DND-41 (cell line): ENCODE data around the gene CCNYL1.

Source experiments
- EZH2 ChIP-seq: IDR thresholded peaks from 3 replicates; pipeline ENCODE4 v1.6.1; 2012; ENCODE audit warnings: borderline replicate concordance, low read depth, mild to moderate bottlenecking, moderate library complexity, low read length, inconsistent platforms; ENCODE audit not compliant: severe bottlenecking
- TF ChIP-seq, protein P1 (sequence below): IDR thresholded peaks from 2 replicates; pipeline ENCODE4 v1.5.1; 2012; ENCODE audit warnings: borderline replicate concordance, low read length, moderate library complexity, mild to moderate bottlenecking; ENCODE audit not compliant: poor library complexity, severe bottlenecking; ENCODE audit errors: extremely low read depth

GRCh38 chr2:207710814-207711740, at the start of gene CCNYL1:
- TF ChIP-seq, protein P1, sequence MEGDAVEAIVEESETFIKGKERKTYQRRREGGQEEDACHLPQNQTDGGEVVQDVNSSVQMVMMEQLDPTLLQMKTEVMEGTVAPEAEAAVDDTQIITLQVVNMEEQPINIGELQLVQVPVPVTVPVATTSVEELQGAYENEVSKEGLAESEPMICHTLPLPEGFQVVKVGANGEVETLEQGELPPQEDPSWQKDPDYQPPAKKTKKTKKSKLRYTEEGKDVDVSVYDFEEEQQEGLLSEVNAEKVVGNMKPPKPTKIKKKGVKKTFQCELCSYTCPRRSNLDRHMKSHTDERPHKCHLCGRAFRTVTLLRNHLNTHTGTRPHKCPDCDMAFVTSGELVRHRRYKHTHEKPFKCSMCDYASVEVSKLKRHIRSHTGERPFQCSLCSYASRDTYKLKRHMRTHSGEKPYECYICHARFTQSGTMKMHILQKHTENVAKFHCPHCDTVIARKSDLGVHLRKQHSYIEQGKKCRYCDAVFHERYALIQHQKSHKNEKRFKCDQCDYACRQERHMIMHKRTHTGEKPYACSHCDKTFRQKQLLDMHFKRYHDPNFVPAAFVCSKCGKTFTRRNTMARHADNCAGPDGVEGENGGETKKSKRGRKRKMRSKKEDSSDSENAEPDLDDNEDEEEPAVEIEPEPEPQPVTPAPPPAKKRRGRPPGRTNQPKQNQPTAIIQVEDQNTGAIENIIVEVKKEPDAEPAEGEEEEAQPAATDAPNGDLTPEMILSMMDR, result peak; percentile 8
- TF ChIP-seq EZH2, result no peak
